GM21529 (cell line): ENCODE results near the gene IRF2.
A peak's percentile ranks its signal among the peaks of the same experiment; 100 is the strongest.

ENCODE experiments used
- ATAC-seq: cut with Tn5 transposase; IDR thresholded peaks from one replicate; pipeline ENCODE4 v1.9.1; 2021; ENCODE audit not compliant: unreplicated experiment

The IRF2 gene

GRCh38 chr4:184410748-184411147 is 63.6 kb downstream of the IRF2 start:
- ATAC-seq: no peak

GRCh38 chr4:184409911-184410692 is 64.2 kb downstream of the IRF2 start:
- peak; percentile 67 for ATAC-seq

- ATAC-seq: no peak
Measured at GRCh38 chr4:184409502-184409901, 64.8 kb downstream of the IRF2 start.

GRCh38 chr4:184408684-184409081 is 65.7 kb downstream of the IRF2 start:
- ATAC-seq: no peak

GRCh38 chr4:184408021-184408683 is 66.2 kb downstream of the IRF2 start:
- ATAC-seq: no peak

GRCh38 chr4:184406958-184407391 is 67.4 kb downstream of the IRF2 start:
- ATAC-seq: no peak

- no peak for ATAC-seq
Measured at GRCh38 chr4:184404047-184404446, 70.3 kb downstream of the IRF2 start.

GRCh38 chr4:184403384-184403781 is 71.0 kb downstream of the IRF2 start:
- ATAC-seq: no peak

GRCh38 chr4:184402740-184403383 is 71.5 kb downstream of the IRF2 start:
- ATAC-seq: no peak

GRCh38 chr4:184402239-184402638 is 72.1 kb downstream of the IRF2 start:
- no peak for ATAC-seq

- ATAC-seq: no peak
Measured at GRCh38 chr4:184401397-184402171, 72.8 kb downstream of the IRF2 start.

GRCh38 chr4:184400891-184401290 is 73.5 kb downstream of the IRF2 start:
- ATAC-seq: no peak

GRCh38 chr4:184400375-184400870 is 73.9 kb downstream of the IRF2 start:
- no peak for ATAC-seq

GRCh38 chr4:184399512-184399908 is 74.8 kb downstream of the IRF2 start:
- no peak for ATAC-seq

- no peak for ATAC-seq
Measured at GRCh38 chr4:184398741-184399511, 75.4 kb downstream of the IRF2 start.

- ATAC-seq: no peak
Measured at GRCh38 chr4:184397516-184398163, 76.7 kb downstream of the IRF2 start.

GRCh38 chr4:184396570-184397515 is 77.5 kb downstream of the IRF2 start:
- no peak for ATAC-seq

GRCh38 chr4:184395971-184396391 is 78.4 kb downstream of the IRF2 start:
- ATAC-seq: peak; percentile 82
